A549 (cell line): Measurements from ENCODE around the gene SASH1. TPM values are rescaled to one million over a fixed set of nuclear protein-coding genes. Genes with fewer than 3 reads are reported as not detected.

Experiments used
- ATAC-seq, 2 experiments: fragments of 200-7000 bp in 1 of 2; fragments of >200 bp in 1 of 2; cut with Nextera tagmentation in 1 of 2; cut with Tn5 transposase in 1 of 2; 3 replicates each; pipeline versions ENCODE4 v1.8.0 to v1.9.1; 2018 to 2020; ENCODE audit warnings: mild to moderate bottlenecking in 1 of 2, moderate library complexity in 1 of 2
- CTCF ChIA-PET: fragments of 300-600 bp; sonication (Branson Sonifier 250); formaldehyde crosslinking; extraction: SDS; loops from one replicate; lab custom pipeline; 2021; ENCODE audit warnings: antibody characterized with exemption, inconsistent platforms; lab: Yijun Ruan, JAX
- POLR2A ChIA-PET: fragments of 350-600 bp; formaldehyde crosslinking; extraction: SDS; loops from one replicate; lab custom pipeline; 2021; ENCODE audit warnings: antibody characterized with exemption, inconsistent platforms; lab: Yijun Ruan, JAX
- DNase-seq, 2 experiments: peaks; one replicate each; pipeline versions ENCODE4 v3.0.0 to v3.0.0-alpha.2; 2011 to 2016; ENCODE audit warnings: low read depth in 1 of 2, low spot score in 1 of 2
- FAIRE-seq: peaks from 2 replicates; lab custom pipeline; 2011; peaks lifted over from hg19 to GRCh38; lab: Jason Lieb, UNC
- H3K27ac ChIP-seq, 2 experiments: fragments of >200 bp; sonication (Bioruptor Twin); formaldehyde crosslinking; 3 replicates each; pipeline ENCODE4 v1.5.1; 2016 to 2017
- H3K4me1 ChIP-seq: fragments of >200 bp; sonication (Bioruptor Twin); formaldehyde crosslinking; 3 replicates; pipeline ENCODE4 v1.6.1; 2016
- H3K4me2 ChIP-seq: fragments of >200 bp; sonication (Bioruptor Twin); formaldehyde crosslinking; 3 replicates; pipeline ENCODE4 v1.6.1; 2016
- H3K4me3 ChIP-seq: fragments of >200 bp; sonication (Bioruptor Twin); formaldehyde crosslinking; 3 replicates; pipeline ENCODE4 v1.5.1; 2016
- H3K9me3 ChIP-seq: fragments of >200 bp; sonication (Bioruptor Twin); formaldehyde crosslinking; 3 replicates; pipeline ENCODE4 v1.6.1; 2016
- CEBPB ChIP-seq, 2 experiments: fragments of >200 bp in 1 of 2; sonication (Bioruptor Twin) in 1 of 2; formaldehyde crosslinking in 1 of 2; IDR thresholded peaks; 2 replicates each; pipeline ENCODE4 v1.6.1; 2012 to 2016
- CHD4 ChIP-seq: fragments of 200-600 bp; sonication (generic); IDR thresholded peaks from 2 replicates; pipeline ENCODE4 v1.6.1; 2016; ENCODE audit warnings: antibody characterized with exemption, mild to moderate bottlenecking, borderline replicate concordance
- FOXS1 ChIP-seq: fragments of 250-450 bp; sonication (Bioruptor Pico); IDR thresholded peaks from 2 replicates; pipeline ENCODE4 v1.5.0; 2020; ENCODE audit warnings: mild to moderate bottlenecking, moderate library complexity
- GATA3 ChIP-seq: IDR thresholded peaks from 2 replicates; pipeline ENCODE4 v1.6.1; 2012; ENCODE audit warnings: borderline replicate concordance
- HES2 ChIP-seq: fragments of >200 bp; sonication (Bioruptor Twin); formaldehyde crosslinking; IDR thresholded peaks from 2 replicates; pipeline ENCODE4 v1.6.1; 2016
- HMGXB4 ChIP-seq: fragments of 250-450 bp; sonication (Bioruptor Pico); IDR thresholded peaks from 2 replicates; pipeline ENCODE4 v1.5.0; 2021; ENCODE audit warnings: mild to moderate bottlenecking, moderate library complexity, borderline replicate concordance
- HOXB5 ChIP-seq: fragments of 250-450 bp; sonication (Bioruptor Pico); IDR thresholded peaks from 2 replicates; pipeline ENCODE4 v1.5.0; 2020; ENCODE audit warnings: mild to moderate bottlenecking, moderate library complexity
- JUN ChIP-seq, 2 experiments: fragments of >200 bp; sonication (Bioruptor Twin); formaldehyde crosslinking; IDR thresholded peaks; 2 replicates in 1 of 2; 3 replicates in 1 of 2; pipeline ENCODE4 v1.6.1; 2016 to 2017
- JUNB ChIP-seq: fragments of >200 bp; sonication (Bioruptor Twin); formaldehyde crosslinking; IDR thresholded peaks from 2 replicates; pipeline ENCODE4 v1.6.1; 2016
- KDM1A ChIP-seq: fragments of 200-600 bp; sonication (generic); IDR thresholded peaks from 2 replicates; pipeline ENCODE4 v1.6.1; 2016; ENCODE audit warnings: low read depth, mild to moderate bottlenecking
- KDM5A ChIP-seq: fragments of 200-600 bp; sonication (generic); IDR thresholded peaks from 2 replicates; pipeline ENCODE4 v1.6.1; 2016; ENCODE audit warnings: antibody characterized with exemption, mild to moderate bottlenecking
- MAFK ChIP-seq: fragments of 450-650 bp; IDR thresholded peaks from 2 replicates; pipeline ENCODE4 v1.6.1; 2014; ENCODE audit not compliant: partially characterized antibody
- NFE2L2 ChIP-seq: fragments of 150-350 bp; conservative IDR thresholded peaks from 2 replicates; pipeline ENCODE4 v1.6.1; 2014; ENCODE audit warnings: low read length
- ZC3H11A ChIP-seq: fragments of 450-650 bp; IDR thresholded peaks from 2 replicates; pipeline ENCODE4 v1.6.1; 2014; ENCODE audit warnings: antibody characterized with exemption, mild to moderate bottlenecking
- ZFP36 ChIP-seq: fragments of 450-650 bp; IDR thresholded peaks from 2 replicates; pipeline ENCODE4 v1.6.1; 2014; ENCODE audit warnings: borderline replicate concordance; ENCODE audit not compliant: partially characterized antibody
- WGBS: methylation state at CpG from one replicate; pipeline ENCODE4 v1.1.6; 2017; ENCODE audit errors: missing lambda C conversion rate; 5-methylcytosine and 5-hydroxymethylcytosine counted together
- polyA plus RNA-seq, 4 experiments: library from polyadenylated mRNA; depleted of rRNA in 3 of 4; stranded (reverse); fragments of >200 nt; fragmentation: RNase III in 1 of 4; extraction: RNeasy Plus Mini Kit Qiagen cat#74134 plus additional on column Dnase treatment in 1 of 4; gene quantifications; 2 replicates in 3 of 4; 3 replicates in 1 of 4; pipeline ENCODE4 v1.2.3, GENCODE V29; 2011 to 2017

SASH1 gene
- polyA plus RNA-seq, 2 of the 4 experiments (the other 2 are of a cell fraction), result 2.5 to 3.0 TPM

GRCh38 chr6:148479497-148479896, 136.9 kb downstream of the SASH1 start:
- no peak overlapping the region for H3K27ac ChIP-seq
- DNase-seq (no peak), ATAC-seq (no peak), FAIRE-seq (no peak)
- POLR2A ChIA-PET, result no interaction called here
- CTCF ChIA-PET, result no interaction called here
- H3K4me1 ChIP-seq, result no peaks in the 10 kb centered on the region
- H3K4me3 ChIP-seq, result no peak overlapping the region
- WGBS, result 94% methylated on average over 5 of the region's 5 CpGs
- no peak for TF ChIP-seq HOXB5 (CRISPR knock-in tag)
- no peak for TF ChIP-seq ZFP36
- no peak for TF ChIP-seq JUN (IDR thresholded peaks at IDR 0.05)
- no peak overlapping the region for H3K4me2 ChIP-seq
- no peaks in the 10 kb centered on the region for H3K9me3 ChIP-seq

- no peak for DNase-seq
- no peak for TF ChIP-seq KDM5A
- TF ChIP-seq CEBPB (IDR thresholded peaks at IDR 0.05), result no peak
- TF ChIP-seq CHD4, result no peak
- TF ChIP-seq ZFP36, result no peak
- no peak for TF ChIP-seq JUNB
- no peak for TF ChIP-seq FOXS1 (CRISPR knock-in tag)
- H3K27ac ChIP-seq, result no peak overlapping the region
- no peaks in the 10 kb centered on the region for H3K9me3 ChIP-seq
- no peak overlapping the region for H3K4me3 ChIP-seq
- ATAC-seq, result no peak
- no peak for FAIRE-seq
- H3K4me2 ChIP-seq, result no peak overlapping the region
- H3K4me1 ChIP-seq, result no peaks in the 10 kb centered on the region
- ChIA-PET POLR2A (no interaction called here), CTCF (no interaction called here)
- WGBS, result 78% methylated on average over 10 of the region's 10 CpGs
Measured at GRCh38 chr6:148487461-148487860, 144.8 kb downstream of the SASH1 start.

GRCh38 chr6:148491638-148492251, 149.1 kb downstream of the SASH1 start:
- CTCF ChIA-PET, result no interaction called here
- no peaks in the 10 kb centered on the region for H3K9me3 ChIP-seq

GRCh38 chr6:148492654-148493290, 150.1 kb downstream of the SASH1 start:
- FAIRE-seq, result no peak

More at GRCh38 chr6:148491638-148492251, 149.1 kb downstream of the SASH1 start:
- no peak for DNase-seq
- ATAC-seq, result no peak
- H3K4me3 ChIP-seq, result no peak overlapping the region
- H3K27ac ChIP-seq, result no peak overlapping the region
- FAIRE-seq, result no peak
- no peaks in the 10 kb centered on the region for H3K4me1 ChIP-seq
- POLR2A ChIA-PET, result no interaction called here
- 80% methylated on average over 6 of the region's 6 CpGs for WGBS
- TF ChIP-seq NFE2L2, result no peak
- TF ChIP-seq MAFK, result no peak
- TF ChIP-seq GATA3, result no peak
- TF ChIP-seq KDM1A, result no peak
- no peak for TF ChIP-seq HOXB5 (CRISPR knock-in tag)
- no peak for TF ChIP-seq HMGXB4 (CRISPR knock-in tag)
- no peak for TF ChIP-seq HES2
- no peak overlapping the region for H3K4me2 ChIP-seq

More at GRCh38 chr6:148492654-148493290, 150.1 kb downstream of the SASH1 start:
- WGBS, result 94% methylated on average over 5 of the region's 5 CpGs
- no peak for DNase-seq
- ChIA-PET CTCF (no interaction called here), POLR2A (no interaction called here)
- H3K27ac ChIP-seq, result no peak overlapping the region
- no peak for ATAC-seq
- peak; percentile 59 for TF ChIP-seq ZC3H11A
- no peak for TF ChIP-seq HOXB5 (CRISPR knock-in tag)
- no peaks in the 10 kb centered on the region for H3K4me1 ChIP-seq
- H3K9me3 ChIP-seq, result no peaks in the 10 kb centered on the region
- no peak overlapping the region for H3K4me2 ChIP-seq
- H3K4me3 ChIP-seq, result no peak overlapping the region
